AG09319 (cell line): ENCODE data around the gene ZNF768.

Source experiments
- DNase-seq: peaks from one replicate; pipeline ENCODE4 v3.0.0-alpha.2; 2010; ENCODE audit warnings: low read depth; ENCODE audit errors: extremely low read depth
- CTCF ChIP-seq: IDR thresholded peaks from 2 replicates; pipeline ENCODE4 v1.5.1; 2011; ENCODE audit warnings: low read depth, mild to moderate bottlenecking, inconsistent platforms, low read length, moderate library complexity

The ZNF768 gene

GRCh38 chr16:30509081-30509765 is 17.1 kb downstream of the ZNF768 start:
- TF ChIP-seq CTCF, result no peak
- no peak for DNase-seq

GRCh38 chr16:30503403-30504296 is 22.7 kb downstream of the ZNF768 start:
- no peak for TF ChIP-seq CTCF
- no peak for DNase-seq

- TF ChIP-seq CTCF, result no peak
- DNase-seq, result no peak
Measured at GRCh38 chr16:30499284-30499683, 27.1 kb downstream of the ZNF768 start.

GRCh38 chr16:30494709-30495108 is 31.7 kb downstream of the ZNF768 start:
- no peak for DNase-seq
- TF ChIP-seq CTCF, result no peak

GRCh38 chr16:30493941-30494488 is 32.4 kb downstream of the ZNF768 start:
- DNase-seq, result no peak
- TF ChIP-seq CTCF, result no peak

- DNase-seq, result peak; percentile 8
- no peak for TF ChIP-seq CTCF
Measured at GRCh38 chr16:30491744-30492308, 34.5 kb downstream of the ZNF768 start.
